Fibroblast of skin of left quadriceps (primary cell): ENCODE data around the gene LHX3.

Source experiments
- DNase-seq, 2 experiments: peaks; one replicate each; pipeline ENCODE4 v3.0.0-alpha.2; 2013; ENCODE audit warnings: low read depth in 2 of 2

Gene LHX3

GRCh38 chr9:136226680-136227407 lies 21.9 kb upstream of the LHX3 start:
- DNase-seq, result no peak

GRCh38 chr9:136225748-136226679 lies 21.1 kb upstream of the LHX3 start:
- DNase-seq, result peak in 1 of 2 experiments; percentile 8

GRCh38 chr9:136225366-136225747 lies 20.4 kb upstream of the LHX3 start:
- no peak for DNase-seq

- no peak for DNase-seq
Observed at GRCh38 chr9:136223871-136224640, 19.1 kb upstream of the LHX3 start.

GRCh38 chr9:136222906-136223285 lies 18.0 kb upstream of the LHX3 start:
- no peak for DNase-seq

GRCh38 chr9:136222166-136222905 lies 17.4 kb upstream of the LHX3 start:
- DNase-seq, result no peak

- DNase-seq, result no peak
Observed at GRCh38 chr9:136220017-136220729, 15.2 kb upstream of the LHX3 start.

GRCh38 chr9:136219276-136219675 lies 14.3 kb upstream of the LHX3 start:
- DNase-seq, result peak; percentile 8 to 19

GRCh38 chr9:136218673-136219072 lies 13.7 kb upstream of the LHX3 start:
- no peak for DNase-seq

- DNase-seq, result no peak
Observed at GRCh38 chr9:136218271-136218670, 13.3 kb upstream of the LHX3 start.

GRCh38 chr9:136216541-136217244 lies 11.8 kb upstream of the LHX3 start:
- no peak for DNase-seq

- DNase-seq, result no peak
Observed at GRCh38 chr9:136213733-136214132, 8.8 kb upstream of the LHX3 start.

- no peak for DNase-seq
Observed at GRCh38 chr9:136212345-136212950, 7.5 kb upstream of the LHX3 start.

- DNase-seq, result no peak
Observed at GRCh38 chr9:136211441-136212344, 6.8 kb upstream of the LHX3 start.

- no peak for DNase-seq
Observed at GRCh38 chr9:136211006-136211405, 6.1 kb upstream of the LHX3 start.

GRCh38 chr9:136210276-136210675 lies 5.3 kb upstream of the LHX3 start:
- DNase-seq, result no peak

GRCh38 chr9:136209786-136210185 lies 4.9 kb upstream of the LHX3 start:
- no peak for DNase-seq

- DNase-seq, result no peak
Observed at GRCh38 chr9:136209232-136209631, 4.3 kb upstream of the LHX3 start.

- DNase-seq, result no peak
Observed at GRCh38 chr9:136208675-136209074, 3.7 kb upstream of the LHX3 start.
